Measurements from ENCODE around the gene PCSK4. TPM values are rescaled to one million over a fixed set of nuclear protein-coding genes. Genes with fewer than 3 reads are reported as not detected.

PCSK4 gene
- total RNA-seq, 1 experiment from 2014 or later: 9.1 TPM

GRCh38 chr19:1514295-1514661 is 24.1 kb upstream of the PCSK4 start:
- no peak overlapping the region for H4K5ac ChIP-seq (ENCODE audit: insufficient read length, low read depth, low read length)
- H3K23me2 ChIP-seq (ENCODE audit: insufficient read length, low read depth, low read length, poor library complexity, severe bottlenecking): no peaks in the 10 kb centered on the region
- no peak overlapping the region for H2BK20ac ChIP-seq (ENCODE audit: low read depth, low read length, poor library complexity, severe bottlenecking)
- no peak overlapping the region for H2AK5ac ChIP-seq (ENCODE audit: insufficient read length, low read length)
- H3K18ac ChIP-seq (ENCODE audit: insufficient read length, low read depth, low read length): no peak overlapping the region
- Mint-ChIP-seq H3K4me3 (no peak overlapping the region), H3K27me3 (ENCODE audit: low read depth) (peaks cover 77% of the 10 kb centered on the region), H3K27ac (no peak overlapping the region), H3K9me3 (peaks cover 0 to 8% of the 10 kb centered on the region in 2 experiments; a peak in 1 of 5 replicates), H3K36me3 (ENCODE audit: insufficient read depth in 1 of 3, low read depth in 3 of 3) (no peaks in the 10 kb centered on the region), H3K4me1 (peaks cover 12 to 14% of the 10 kb centered on the region in 2 experiments)
- DNase-seq: no peak
- H3K4me2 ChIP-seq (ENCODE audit: insufficient read depth, insufficient read length, low read length): no peak overlapping the region
- no CpG with 5 or more reads among the region's 10 CpGs for WGBS (ENCODE audit: extremely low coverage, insufficient read length, low lambda C conversion rate)
- H3K4me1 ChIP-seq (ENCODE audit: insufficient read depth, low read length): no peaks in the 10 kb centered on the region
- no peak overlapping the region for H3T11ph ChIP-seq (ENCODE audit: low read length)
- no peak overlapping the region for H3K56ac ChIP-seq (ENCODE audit: insufficient read length, low read depth, low read length)
- no peaks in the 10 kb centered on the region for H4K20me1 ChIP-seq (ENCODE audit: control insufficient read depth, insufficient read depth, insufficient read length)
- no peak overlapping the region for H4K8ac ChIP-seq (replicated peaks; ENCODE audit: insufficient read length, low read depth, low read length)
- no peak overlapping the region for H3K9ac ChIP-seq (ENCODE audit: extremely low read depth, insufficient read length, low read length)
- H2AFZ ChIP-seq (ENCODE audit: low read length): no peak overlapping the region
- H2BK5ac ChIP-seq (ENCODE audit: insufficient read length, low read length): no peak overlapping the region
- no peaks in the 10 kb centered on the region for H3K79me1 ChIP-seq (ENCODE audit: insufficient read depth, low read depth, low read length, poor library complexity, severe bottlenecking)
- no peak overlapping the region for H3K4ac ChIP-seq (ENCODE audit: low read depth, low read length)
- no peak overlapping the region for H2BK12ac ChIP-seq (ENCODE audit: insufficient read length, low read depth, low read length)
- H3K27ac ChIP-seq (ENCODE audit: insufficient read length, low read depth, low read length): no peak overlapping the region
- H3K23ac ChIP-seq (ENCODE audit: insufficient read length, low read depth, low read length): no peak overlapping the region
- TF ChIP-seq, protein P1, sequence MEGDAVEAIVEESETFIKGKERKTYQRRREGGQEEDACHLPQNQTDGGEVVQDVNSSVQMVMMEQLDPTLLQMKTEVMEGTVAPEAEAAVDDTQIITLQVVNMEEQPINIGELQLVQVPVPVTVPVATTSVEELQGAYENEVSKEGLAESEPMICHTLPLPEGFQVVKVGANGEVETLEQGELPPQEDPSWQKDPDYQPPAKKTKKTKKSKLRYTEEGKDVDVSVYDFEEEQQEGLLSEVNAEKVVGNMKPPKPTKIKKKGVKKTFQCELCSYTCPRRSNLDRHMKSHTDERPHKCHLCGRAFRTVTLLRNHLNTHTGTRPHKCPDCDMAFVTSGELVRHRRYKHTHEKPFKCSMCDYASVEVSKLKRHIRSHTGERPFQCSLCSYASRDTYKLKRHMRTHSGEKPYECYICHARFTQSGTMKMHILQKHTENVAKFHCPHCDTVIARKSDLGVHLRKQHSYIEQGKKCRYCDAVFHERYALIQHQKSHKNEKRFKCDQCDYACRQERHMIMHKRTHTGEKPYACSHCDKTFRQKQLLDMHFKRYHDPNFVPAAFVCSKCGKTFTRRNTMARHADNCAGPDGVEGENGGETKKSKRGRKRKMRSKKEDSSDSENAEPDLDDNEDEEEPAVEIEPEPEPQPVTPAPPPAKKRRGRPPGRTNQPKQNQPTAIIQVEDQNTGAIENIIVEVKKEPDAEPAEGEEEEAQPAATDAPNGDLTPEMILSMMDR (conservative IDR thresholded peaks at IDR 0.05): no peak
- no peaks in the 10 kb centered on the region for H3K27me3 ChIP-seq (ENCODE audit: insufficient read depth, low read length)
- no peak overlapping the region for H4K91ac ChIP-seq (ENCODE audit: insufficient read length, low read depth, low read length)
- no peaks in the 10 kb centered on the region for H3K79me2 ChIP-seq (ENCODE audit: insufficient read depth, low read length)
- H3K9me3 ChIP-seq (ENCODE audit: control insufficient read depth, low read depth, low read length): no peaks in the 10 kb centered on the region
- no peak overlapping the region for H2BK120ac ChIP-seq (ENCODE audit: low read depth, low read length, poor library complexity, severe bottlenecking)
- H2BK15ac ChIP-seq (ENCODE audit: low read depth, low read length): no peak overlapping the region
- no peak overlapping the region for H3K14ac ChIP-seq (ENCODE audit: insufficient read depth, low read length)
